AG04449 (cell line): ENCODE measurements around the gene C18orf63.
"Not testable (repeated sequence)": the region's sequence is repeated elsewhere in the genome, so short reads cannot be mapped to it uniquely, and the experiment has no call there.

ENCODE experiments used
- CTCF ChIA-PET: fragments of 350-600 bp; formaldehyde crosslinking; extraction: SDS; loops from one replicate; lab custom pipeline; 2021; ENCODE audit warnings: antibody characterized with exemption; lab: Yijun Ruan, JAX
- POLR2A ChIA-PET: fragments of 400-600, 350-600 bp; formaldehyde crosslinking; extraction: SDS; loops from one replicate; lab custom pipeline; 2020; ENCODE audit warnings: antibody characterized with exemption, inconsistent platforms; lab: Yijun Ruan, JAX
- DNase-seq: peaks from one replicate; pipeline ENCODE4 v3.0.0-alpha.2; 2010; ENCODE audit warnings: low read depth, low spot score
- H3K4me3 ChIP-seq: 2 replicates; pipeline ENCODE4 v1.5.1; 2011; ENCODE audit warnings: low read depth, mild to moderate bottlenecking, control low read depth, low read length
- CTCF ChIP-seq: IDR thresholded peaks from one replicate; pipeline ENCODE4 v1.5.1; 2011; ENCODE audit warnings: mild to moderate bottlenecking, moderate library complexity, low read length, control low read depth, inconsistent platforms; ENCODE audit not compliant: insufficient read depth; ENCODE audit errors: missing control alignments

Gene C18orf63

GRCh38 chr18:74311000-74311399, 4.6 kb upstream of the C18orf63 start:
- H3K4me3 ChIP-seq: no peak overlapping the region
- DNase-seq: no peak
- POLR2A ChIA-PET: no interaction called here
- no peak for TF ChIP-seq CTCF
- CTCF ChIA-PET: interaction anchor here (1.0 to 1.6 kb wide), 3 partner anchors 17 to 241 kb away, joined by 3 to 10 read pairs (median 3); no protein-coding TSS in a partner anchor

- CTCF ChIA-PET: no interaction called here
- H3K4me3 ChIP-seq: no peak overlapping the region
- TF ChIP-seq CTCF: no peak
- POLR2A ChIA-PET: no interaction called here
- DNase-seq: no peak
Observed at GRCh38 chr18:74314759-74315463, 728 bp upstream of the C18orf63 start.

- POLR2A ChIA-PET: no interaction called here
- CTCF ChIA-PET: no interaction called here
- DNase-seq: peak; percentile 79
- H3K4me3 ChIP-seq: no peak overlapping the region
- no peak for TF ChIP-seq CTCF
Observed at GRCh38 chr18:74316257-74317170, 875 bp downstream of the C18orf63 start.

- ChIA-PET CTCF (no interaction called here), POLR2A (no interaction called here)
- TF ChIP-seq CTCF: no peak
- no peak overlapping the region for H3K4me3 ChIP-seq
- no peak for DNase-seq
Observed at GRCh38 chr18:74326231-74326630, 10.6 kb downstream of the C18orf63 start.

GRCh38 chr18:74326791-74327190, 11.2 kb downstream of the C18orf63 start:
- POLR2A ChIA-PET, H3K4me3 ChIP-seq, DNase-seq, CTCF ChIA-PET: not testable (repeated sequence)

GRCh38 chr18:74328206-74328605, 12.6 kb downstream of the C18orf63 start:
- TF ChIP-seq CTCF: no peak
- H3K4me3 ChIP-seq: no peak overlapping the region
- DNase-seq: no peak
- POLR2A ChIA-PET: no interaction called here
- CTCF ChIA-PET: interaction anchor here (0.8 to 1.3 kb wide), 3 partner anchors 14 to 17 kb away, joined by 3 to 4 read pairs (median 3); no protein-coding TSS in a partner anchor
